Glomerular endothelial cell (primary cell): ENCODE results near the gene ZNF429. TPM values are rescaled to one million over a fixed set of nuclear protein-coding genes. Genes with fewer than 3 reads are reported as not detected.
"Not testable (repeated sequence)": the region's sequence is repeated elsewhere in the genome, so short reads cannot be mapped to it uniquely, and the experiment has no call there.

ENCODE experiments used
- DNase-seq: peaks from one replicate; pipeline ENCODE4 v3.0.0-alpha.2; 2011; ENCODE audit warnings: low read depth, low spot score; ENCODE audit errors: extremely low read depth
- total RNA-seq: library from RNA; depleted of rRNA; stranded (reverse); fragments of >200 nt; gene quantifications from 2 replicates; pipeline ENCODE4 v1.2.3, GENCODE V29; 2015

ZNF429 gene
- total RNA-seq, 1 donor from 2014 or later: 5.4 TPM

DNA sequence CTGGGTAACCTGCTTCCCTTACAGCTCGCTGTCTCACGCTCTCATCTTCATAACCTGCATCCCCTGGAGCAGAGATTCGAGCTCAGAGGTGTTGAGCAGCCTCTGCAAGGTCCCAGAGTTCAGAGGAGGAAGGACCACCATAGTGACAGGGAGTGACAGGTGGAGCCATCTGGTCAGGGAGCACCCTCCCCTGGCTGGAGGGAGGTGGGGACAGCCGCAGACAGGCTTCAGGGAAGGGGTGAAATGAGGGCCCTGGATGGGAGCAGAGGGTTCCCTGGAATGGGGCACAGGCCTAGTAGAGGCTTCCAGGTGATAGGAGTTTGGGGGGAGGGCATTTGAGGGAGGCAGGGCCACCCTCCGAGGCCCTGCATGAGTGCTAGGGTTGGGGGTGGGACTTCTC, 82.1 kb downstream of the ZNF429 start:
- no peak for DNase-seq

DNA sequence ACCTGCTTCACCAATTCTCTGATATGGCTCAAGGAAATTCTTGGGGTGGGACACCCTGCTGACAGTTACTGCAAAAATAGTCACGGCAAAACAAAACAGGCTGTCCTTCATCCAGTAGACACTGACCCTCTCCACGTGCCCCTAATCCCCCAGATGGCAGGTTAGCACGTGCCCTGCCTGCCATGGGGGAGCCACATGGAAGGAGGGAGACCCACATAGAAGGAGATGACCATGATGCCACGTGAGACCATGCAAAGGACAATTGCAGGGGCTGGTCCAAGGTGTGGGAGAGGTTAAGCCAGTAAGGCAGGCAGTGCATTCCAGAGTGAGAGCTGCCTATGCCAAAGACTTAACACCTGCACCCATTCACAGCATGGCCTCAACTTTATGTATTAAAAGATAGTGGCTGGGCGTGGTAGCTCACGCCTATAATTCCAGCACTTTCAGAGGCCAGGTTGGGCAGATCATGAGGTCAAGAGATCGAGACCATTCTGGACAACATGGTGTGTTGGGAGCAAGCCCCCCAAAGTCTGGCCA, 82.7 kb downstream of the ZNF429 start:
- DNase-seq: no peak

DNA sequence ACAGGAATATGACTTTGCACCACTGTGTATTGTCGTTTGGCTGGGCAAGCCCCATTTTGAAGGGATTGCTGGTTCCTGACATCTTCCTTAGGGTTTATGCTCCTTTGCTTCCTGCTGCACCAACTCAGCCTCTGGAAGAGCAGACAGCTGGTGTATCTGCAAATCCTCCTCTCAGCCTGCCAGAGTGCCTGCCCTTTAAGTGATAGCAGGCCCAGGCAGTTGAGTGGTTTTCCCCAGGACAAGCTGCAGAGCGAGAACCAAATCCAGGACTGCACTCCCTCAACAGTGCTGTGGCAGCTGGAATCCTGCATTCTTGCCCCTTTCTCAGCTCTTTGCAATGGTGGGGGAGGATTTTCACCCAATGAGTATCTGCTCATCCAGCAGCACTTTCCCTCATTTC, 85.5 kb downstream of the ZNF429 start:
- DNase-seq: no peak

DNA sequence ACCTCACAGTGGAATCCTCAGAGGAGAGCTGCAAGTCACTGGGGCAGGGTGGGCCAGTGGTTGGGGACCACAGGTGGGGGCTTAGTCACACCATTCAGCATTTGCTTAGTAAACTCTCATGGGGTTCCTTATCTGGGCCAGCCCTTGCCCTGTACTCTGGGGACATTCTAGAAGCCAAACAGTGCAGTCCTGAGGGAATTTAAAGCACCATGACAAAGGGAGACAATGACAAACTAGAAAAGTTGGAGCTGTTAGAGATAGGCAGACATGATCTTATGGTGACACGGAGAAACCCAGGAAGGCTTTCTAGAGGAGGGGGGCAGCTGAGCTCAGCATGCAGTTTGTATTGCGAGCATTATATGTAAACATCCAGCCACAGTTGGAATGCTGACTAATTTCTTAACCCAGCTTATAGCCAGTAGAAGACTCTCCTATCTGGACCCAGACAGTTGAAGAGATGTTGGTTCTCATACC, 87.6 kb downstream of the ZNF429 start:
- DNase-seq: no peak

DNA sequence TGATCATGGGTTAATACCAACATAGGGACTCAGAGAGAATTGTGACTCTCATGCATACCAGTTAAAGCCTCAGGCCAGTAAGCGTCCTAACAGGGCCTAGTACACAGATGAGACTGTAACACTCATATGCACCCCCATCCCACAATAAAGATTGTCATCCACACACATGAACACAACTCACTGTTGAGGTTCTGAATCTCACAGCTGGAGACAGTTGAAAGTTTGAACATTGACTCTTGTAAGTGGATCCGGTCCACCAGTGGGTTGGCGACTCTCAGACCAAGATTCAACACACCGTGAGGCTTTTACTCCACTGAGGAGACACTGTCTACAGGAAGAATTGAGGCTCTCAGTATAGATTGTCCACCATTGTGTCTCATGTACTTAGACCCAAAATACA, 88.1 kb downstream of the ZNF429 start:
- DNase-seq: no peak

DNA sequence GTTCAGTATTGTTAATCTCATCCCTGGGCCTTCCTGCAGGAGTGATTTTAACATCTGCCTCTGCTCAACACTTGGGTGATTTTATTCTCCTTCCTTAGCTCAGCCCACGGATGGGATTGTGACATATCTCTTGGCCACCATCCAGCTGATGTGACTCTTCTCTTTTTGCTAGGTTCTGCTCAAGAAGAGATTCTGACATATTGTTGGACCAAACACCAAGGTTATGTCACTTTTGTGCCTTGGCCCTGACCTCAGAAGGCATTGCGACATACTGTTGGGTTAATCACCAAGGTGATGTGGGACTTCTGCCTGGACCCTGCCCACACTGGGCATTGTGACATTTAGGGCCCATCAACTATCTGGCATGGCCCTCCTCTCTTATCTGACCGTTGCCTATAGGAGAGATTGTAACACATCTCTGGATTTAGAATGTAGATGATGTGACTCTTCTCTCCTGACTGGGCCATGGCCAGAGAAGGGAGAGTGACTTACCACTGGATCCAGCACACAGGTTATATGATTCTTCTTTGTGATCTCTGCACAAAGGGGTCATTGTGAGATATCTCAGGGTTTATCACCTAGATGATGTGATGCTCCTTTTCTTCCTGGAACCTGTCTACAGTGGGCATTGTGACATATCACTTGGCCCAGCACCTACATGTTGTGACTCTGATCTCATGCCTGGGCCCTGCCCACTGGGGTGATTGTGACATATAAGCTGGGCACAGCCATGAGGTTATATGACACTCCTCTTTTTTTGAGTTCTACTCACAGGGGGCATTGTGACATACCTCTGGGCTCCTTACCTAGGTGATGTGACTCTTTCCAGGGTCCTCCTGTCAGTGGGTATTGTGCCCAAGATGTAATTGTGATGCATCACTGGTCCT, 88.8 kb downstream of the ZNF429 start:
- no peak for DNase-seq

DNA sequence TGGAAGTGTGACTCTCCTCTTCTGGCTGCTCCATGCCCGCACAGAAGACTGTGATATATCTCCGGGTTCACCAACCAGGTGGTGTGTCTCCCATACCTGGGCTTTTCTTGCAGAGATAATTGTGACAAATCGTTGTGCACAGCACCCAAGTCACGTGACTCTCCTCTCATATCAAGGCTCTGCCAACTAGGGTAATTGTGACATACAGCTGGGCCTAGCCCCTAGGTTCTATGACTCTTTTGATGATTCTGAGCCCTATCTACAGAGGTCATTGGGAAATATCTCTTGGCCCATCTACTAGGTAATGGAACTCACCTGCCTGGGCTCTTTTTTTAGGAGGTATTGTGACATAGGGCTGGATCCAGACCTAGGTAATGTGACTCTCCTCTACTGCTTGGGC, 89.8 kb downstream of the ZNF429 start:
- DNase-seq: no peak

DNA sequence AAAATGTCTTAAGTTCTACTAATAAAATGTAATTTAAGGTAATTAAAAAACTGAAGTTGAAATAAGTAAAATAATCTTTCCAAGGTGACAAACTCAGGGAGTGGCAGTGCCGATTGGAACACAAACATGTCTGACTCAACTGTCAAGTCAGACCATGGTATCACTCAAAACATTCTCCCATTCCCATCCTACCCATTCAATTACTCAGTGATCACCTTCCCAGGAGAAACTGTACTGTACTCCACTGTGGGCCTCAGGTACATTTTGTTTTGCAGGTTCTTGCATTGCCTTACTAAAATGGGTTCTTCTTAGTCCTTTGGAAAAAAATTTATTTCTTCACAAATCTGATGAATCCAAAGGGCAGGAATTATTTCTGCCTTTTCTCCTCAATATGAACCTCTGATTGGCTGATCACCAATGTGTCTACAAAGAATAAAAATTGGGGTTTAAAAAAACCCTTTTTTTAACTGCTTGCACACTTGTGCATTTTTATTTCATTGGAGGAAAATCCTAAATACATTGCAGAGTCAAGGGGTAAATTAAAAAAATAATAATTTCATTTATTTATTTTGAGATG, 96.8 kb downstream of the ZNF429 start:
- no peak for DNase-seq

DNA sequence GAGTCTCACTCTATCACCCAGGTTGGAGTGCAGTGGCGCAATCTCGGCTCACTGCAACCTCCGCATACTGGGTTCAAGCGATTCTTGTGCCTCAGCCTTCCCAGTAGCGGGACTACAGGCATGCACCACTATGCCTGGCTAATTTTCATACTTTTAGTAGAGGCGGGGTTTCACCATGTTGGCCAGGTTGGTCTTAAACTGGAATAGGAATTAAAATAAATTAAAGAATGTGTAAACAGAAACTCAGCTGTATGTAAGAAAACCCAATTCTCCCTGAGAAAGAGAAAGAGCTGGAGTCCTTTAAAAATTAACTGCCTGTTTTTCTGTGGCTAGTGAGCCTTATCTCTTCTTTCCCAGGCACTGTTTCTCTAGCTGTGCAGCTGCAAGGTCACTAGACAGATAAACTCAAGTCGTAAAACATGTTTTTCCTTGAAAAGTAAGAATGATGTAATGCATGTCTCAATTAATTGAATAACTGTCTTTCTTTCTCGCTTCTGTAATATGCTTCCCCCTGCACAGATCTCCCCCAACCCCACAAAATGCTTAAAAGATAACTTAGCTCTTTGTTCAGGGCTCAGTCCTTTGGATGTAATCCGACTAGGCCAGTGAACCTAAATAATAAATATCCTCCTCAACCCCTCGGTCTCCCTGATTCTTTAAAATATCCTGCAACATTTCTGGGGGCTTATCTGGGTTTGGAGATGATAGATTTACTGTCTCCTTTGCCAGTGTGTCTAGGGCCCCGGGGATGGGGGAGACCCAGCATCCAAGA, 97.4 kb downstream of the ZNF429 start:
- DNase-seq: not testable (repeated sequence)

DNA sequence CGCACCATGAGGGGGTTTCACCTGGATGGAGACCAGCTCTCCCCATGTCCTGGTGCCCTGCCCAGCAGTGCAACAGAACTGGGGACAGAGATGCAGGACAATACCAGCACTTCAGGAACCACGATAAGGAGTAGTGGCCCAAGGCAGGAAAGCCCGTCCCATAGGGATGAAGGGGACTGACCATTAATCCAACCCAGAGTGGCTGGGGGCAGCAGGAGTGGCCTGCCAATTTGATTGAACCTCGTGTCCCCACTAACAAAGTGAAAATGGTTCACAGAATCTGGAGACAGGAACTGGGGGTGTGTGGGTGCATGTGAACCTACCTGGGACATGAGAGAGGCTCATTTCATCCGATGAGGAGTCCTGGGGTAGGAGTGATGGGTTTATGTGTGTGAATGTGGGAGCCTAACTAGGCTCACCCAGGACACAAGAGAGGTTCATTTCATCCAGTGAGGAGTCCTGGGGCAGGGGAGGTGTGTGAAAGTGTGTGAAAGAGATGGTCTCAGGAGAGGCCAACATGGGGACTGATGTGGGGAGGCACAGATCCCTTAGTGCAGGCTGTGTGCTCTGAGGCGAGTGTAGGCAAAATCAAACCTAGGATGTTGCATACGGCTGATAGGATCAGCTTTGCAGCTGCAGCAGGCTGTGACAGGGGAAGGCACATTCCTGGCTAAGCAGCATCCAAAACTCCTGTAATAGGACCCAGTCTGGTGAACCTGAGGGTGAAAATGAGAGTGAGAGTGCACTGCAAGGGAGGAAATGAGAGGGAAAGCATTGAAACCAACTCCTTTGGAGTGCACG, 98.2 kb downstream of the ZNF429 start:
- no peak for DNase-seq

DNA sequence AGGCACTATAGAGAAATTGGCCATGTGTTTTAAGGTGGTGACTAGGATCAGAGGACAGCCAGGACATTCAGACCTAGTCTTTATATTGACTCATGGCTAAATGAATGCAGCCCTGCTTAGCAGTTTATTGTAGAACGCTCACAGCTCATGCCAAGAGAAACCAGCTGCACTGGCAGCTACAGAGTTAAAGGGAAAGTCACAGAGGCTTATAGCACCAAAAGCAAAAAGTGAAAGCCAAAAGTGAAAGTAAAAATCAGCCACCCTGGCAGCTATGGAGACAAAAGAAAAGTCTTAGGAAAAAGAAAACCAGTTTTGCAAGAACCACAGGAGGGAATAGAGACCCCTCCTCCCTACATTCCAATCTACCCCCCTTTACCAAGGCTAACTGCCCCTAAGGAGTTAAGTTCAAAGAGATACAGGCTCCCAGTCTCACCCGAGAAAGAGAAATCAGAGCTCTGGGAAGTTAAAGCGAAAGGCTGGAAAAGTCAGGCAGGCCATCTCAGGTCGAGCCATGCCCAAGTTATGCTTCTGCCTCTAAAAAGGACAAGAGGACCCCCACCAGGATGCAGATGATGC, 99.0 kb downstream of the ZNF429 start:
- no peak for DNase-seq

Other genes starting within 250 kb of the ZNF429 start
- 6.2 and 10.6 TPM in 2 replicates for gene ZNF708, start 176.2 kb upstream of the ZNF429 start, total RNA-seq
- gene ZNF738, start 146.6 kb upstream of the ZNF429 start, total RNA-seq: 3.9 and 12.1 TPM in 2 replicates
- gene ZNF493, start 108.5 kb upstream of the ZNF429 start, total RNA-seq: 3.5 and 11.4 TPM in 2 replicates